Measurements from ENCODE around the gene TNFRSF9.
A peak's percentile ranks its signal among the peaks of the same experiment; 100 is the strongest.
"Not testable (repeated sequence)": the region's sequence is repeated elsewhere in the genome, so short reads cannot be mapped to it uniquely, and the experiment has no call there.

Gene TNFRSF9

GRCh38 chr1:7940745-7941436 lies at the start of gene TNFRSF9:
TNFRSF9 (minus strand) TSS chr1:7940839; CDS start chr1:7939994, 845 bp downstream.
- DNase-seq = peak; percentile 93

GRCh38 chr1:7989762-7990428 lies 49.3 kb upstream of the TNFRSF9 start:
- no peak for DNase-seq

- no peak for DNase-seq
Measured at GRCh38 chr1:7988576-7988975, 47.9 kb upstream of the TNFRSF9 start.

GRCh38 chr1:7987528-7987927 lies 46.9 kb upstream of the TNFRSF9 start:
- DNase-seq = no peak

GRCh38 chr1:7985851-7986612 lies 45.4 kb upstream of the TNFRSF9 start:
- DNase-seq = no peak

- DNase-seq = no peak
Measured at GRCh38 chr1:7984811-7985210, 44.2 kb upstream of the TNFRSF9 start.

- no peak for DNase-seq
Measured at GRCh38 chr1:7983086-7983778, 42.6 kb upstream of the TNFRSF9 start.

- DNase-seq = no peak
Measured at GRCh38 chr1:7980984-7981383, 40.3 kb upstream of the TNFRSF9 start.

GRCh38 chr1:7975212-7975865 lies 34.7 kb upstream of the TNFRSF9 start:
- DNase-seq = peak; percentile 61

GRCh38 chr1:7973086-7973485 lies 32.4 kb upstream of the TNFRSF9 start:
- DNase-seq = no peak

- DNase-seq = no peak
Measured at GRCh38 chr1:7972285-7972684, 31.6 kb upstream of the TNFRSF9 start.

GRCh38 chr1:7971024-7971423 lies 30.4 kb upstream of the TNFRSF9 start:
- DNase-seq = no peak

- DNase-seq = no peak
Measured at GRCh38 chr1:7970246-7970645, 29.6 kb upstream of the TNFRSF9 start.

GRCh38 chr1:7967651-7968050 lies 27.0 kb upstream of the TNFRSF9 start:
- no peak for DNase-seq

GRCh38 chr1:7967196-7967595 lies 26.6 kb upstream of the TNFRSF9 start:
- no peak for DNase-seq

- DNase-seq = no peak
Measured at GRCh38 chr1:7964476-7964875, 23.8 kb upstream of the TNFRSF9 start.

GRCh38 chr1:7963841-7964240 lies 23.2 kb upstream of the TNFRSF9 start:
- not testable (repeated sequence) for DNase-seq

GRCh38 chr1:7963378-7963730 lies 22.7 kb upstream of the TNFRSF9 start:
- DNase-seq = not testable (repeated sequence)

GRCh38 chr1:7962636-7963377 lies 22.2 kb upstream of the TNFRSF9 start:
- peak; percentile 23 for DNase-seq

GRCh38 chr1:7962014-7962335 lies 21.3 kb upstream of the TNFRSF9 start:
- DNase-seq = no peak

- DNase-seq = peak; percentile 100
Measured at GRCh38 chr1:7961216-7962013, 20.8 kb upstream of the TNFRSF9 start, which contains the start of gene PARK7. PARK7 (plus strand) TSS chr1:7961711; CDS start chr1:7962786, 1,075 bp downstream.

Data from suppressor macrophage treated with lipopolysaccharide for 4 hours (primary cell).